ENCODE results near the gene TIMP2.

GRCh38 chr17:78901806-78902205, 23.4 kb downstream of the TIMP2 start:
- TF ChIP-seq POLR2A (IDR thresholded peaks at IDR 0.05; ENCODE audit: low read depth, low read length), result no peak
- TF ChIP-seq CTCF (conservative IDR thresholded peaks at IDR 0.05; ENCODE audit: low read depth, low read length), result no peak
- TF ChIP-seq RFX5 (IDR thresholded peaks at IDR 0.05; ENCODE audit: low read depth, low read length), result no peak
- no peak for TF ChIP-seq NFE2L2 (IDR thresholded peaks at IDR 0.05; ENCODE audit: low read depth, low read length)
- no peak for TF ChIP-seq RAD21 (IDR thresholded peaks at IDR 0.05; ENCODE audit: low read length)
- TF ChIP-seq ELK1 (IDR thresholded peaks at IDR 0.05; ENCODE audit: borderline replicate concordance, low read depth, low read length), result no peak
- no peak for TF ChIP-seq CHD1 (IDR thresholded peaks at IDR 0.05; ENCODE audit: low read depth, low read length)
- TF ChIP-seq RCOR1 (IDR thresholded peaks at IDR 0.05; ENCODE audit: insufficient replicate concordance, low read length), result no peak
- TF ChIP-seq FOS (IDR thresholded peaks at IDR 0.05; ENCODE audit: low read depth, low read length), result no peak
- TF ChIP-seq MXI1 (IDR thresholded peaks at IDR 0.05; ENCODE audit: borderline replicate concordance, low read depth, low read length), result no peak
- TF ChIP-seq BHLHE40 (IDR thresholded peaks at IDR 0.05; ENCODE audit: low read depth, low read length), result no peak
- no peak for TF ChIP-seq SMC3 (IDR thresholded peaks at IDR 0.05; ENCODE audit: low read depth, low read length)
